K562 treated with DMSO at 1 percent for 24 hours (cell line): ENCODE data around the gene ZNF746. TPM values are rescaled to one million over a fixed set of nuclear protein-coding genes. Genes with fewer than 3 reads are reported as not detected.

Experiments used
- total RNA-seq: library from RNA; unstranded; fragments of 300-600 nt; gene quantifications from 2 replicates; pipeline ENCODE4 v1.2.3, GENCODE V29; 2022; ENCODE audit warnings: low read depth; ENCODE audit not compliant: insufficient read depth

The ZNF746 gene
- 37.4 and 41.4 TPM in 2 replicates for total RNA-seq

DNA sequence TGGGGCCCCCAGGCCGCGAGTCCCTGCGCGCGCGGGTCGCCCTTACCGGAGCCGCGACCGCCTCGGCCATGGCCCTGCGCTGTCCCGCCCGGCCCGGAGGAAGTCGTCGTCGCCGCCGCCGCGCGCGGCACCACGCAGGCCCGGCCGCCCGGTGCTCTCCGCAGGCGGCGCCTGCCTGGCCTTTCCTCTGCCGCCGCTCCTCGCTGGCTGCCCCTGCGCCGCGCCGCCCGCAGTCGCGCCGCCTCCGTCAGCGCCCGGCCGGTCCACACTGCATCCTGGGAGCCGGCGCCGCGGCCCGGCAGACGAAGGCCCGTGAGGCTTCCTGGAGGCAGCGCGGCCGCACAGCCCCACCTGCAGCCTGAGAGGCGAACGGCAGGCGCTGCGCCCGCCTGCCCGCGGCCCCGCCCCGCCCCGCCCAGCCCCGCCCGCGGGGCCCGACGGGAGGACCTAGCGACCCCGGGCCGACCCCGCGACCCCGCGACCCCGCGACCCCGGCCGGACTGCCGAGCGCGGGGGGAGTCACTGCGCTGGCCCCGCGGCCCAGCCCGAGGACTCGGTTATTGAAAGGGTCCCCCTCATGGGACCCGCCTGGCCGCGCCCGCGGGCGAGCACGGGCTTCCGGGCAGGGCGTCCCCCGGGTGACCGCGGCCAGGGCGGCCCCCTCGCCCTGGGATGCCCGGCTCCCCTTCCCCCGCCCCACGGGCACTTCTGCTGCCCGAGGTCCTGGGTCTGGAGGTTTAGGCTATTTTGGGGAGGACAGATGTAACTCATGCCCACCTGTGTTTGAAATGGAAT is at the start of gene ZNF746:
ZNF746 (minus strand) TSS at position 343 of the 795 bp plus-strand sequence; CDS start at position 70, 273 bp downstream.

DNA sequence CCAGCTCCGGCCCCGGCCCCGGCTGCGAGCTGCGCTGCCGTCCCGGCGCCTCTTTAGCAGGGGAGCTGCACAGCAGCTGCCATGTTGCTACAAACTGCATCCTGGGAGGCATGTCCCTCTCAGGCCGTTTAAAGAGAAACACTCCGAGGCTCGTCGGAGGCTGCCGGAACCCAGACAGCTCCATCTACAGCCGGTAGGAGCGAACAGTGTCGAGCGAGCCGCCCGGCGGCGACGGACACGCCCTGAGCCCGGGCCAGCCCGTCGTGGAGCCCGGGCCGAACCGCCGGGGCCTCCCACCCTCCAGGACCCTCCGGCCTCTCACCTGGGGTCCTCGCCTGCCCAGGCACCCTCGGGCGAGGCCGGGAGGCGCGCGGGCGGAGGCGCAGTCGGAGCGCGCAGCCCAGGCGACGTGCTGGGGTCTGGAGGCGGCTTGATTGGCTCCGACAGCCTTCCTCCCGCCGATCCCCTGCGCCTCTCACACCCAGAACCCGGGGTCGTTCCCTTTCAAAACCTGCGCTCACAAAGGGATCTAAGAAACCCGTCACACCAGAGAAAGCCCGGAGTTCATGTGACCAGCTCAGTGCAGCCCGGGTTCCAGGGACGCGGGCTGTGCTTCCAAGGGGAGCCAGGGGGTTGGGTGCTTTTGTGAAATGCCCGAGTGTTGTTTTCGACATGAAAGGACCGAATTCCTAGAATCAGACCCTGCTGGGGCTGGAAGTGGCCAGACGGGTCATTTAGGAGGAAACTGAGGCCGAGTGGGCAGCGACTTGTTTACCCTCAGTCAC is 36.9 kb downstream of the ZNF746 start, which contains the start of gene ZNF777:
ZNF777 (minus strand) TSS at position 570 of the 785 bp plus-strand sequence. CDS start 5,040 bp downstream, outside the sequence.

Other genes with a start within 250 kb of the ZNF746 start
- 3.2 and 4.1 TPM in 2 replicates for gene ZNF783, start 235.6 kb downstream of the ZNF746 start, total RNA-seq
- gene ZNF777, start 36.7 kb downstream of the ZNF746 start, total RNA-seq = 25.5 and 31.8 TPM in 2 replicates